ENCODE results near the gene SNAI3. TPM values are rescaled to one million over a fixed set of nuclear protein-coding genes. Genes with fewer than 3 reads are reported as not detected.

Gene SNAI3
- total RNA-seq, 2 donors from 2014 or later: 0.77 to 2.1 TPM

GRCh38 chr16:88632587-88632930 lies 53.7 kb downstream of the SNAI3 start:
- Histone ChIP-seq H3K4me1 (ENCODE audit: control insufficient read depth, insufficient read depth, low read length) (no peaks in the 10 kb centered on the region), H3K9ac (ENCODE audit: extremely low read depth, low read length, poor library complexity, severe bottlenecking) (no peak overlapping the region), H3K4me3 (ENCODE audit: low read length) (no peak overlapping the region), H3K27ac (ENCODE audit: low read depth, low read length) (no peak overlapping the region), H3K9me3 (ENCODE audit: control insufficient read depth, low read length) (no peaks in the 10 kb centered on the region), H3K36me3 (ENCODE audit: control insufficient read depth, insufficient read depth, low read length) (peaks cover 28% of the 10 kb centered on the region), H3K27me3 (ENCODE audit: control insufficient read depth, insufficient read depth, low read length, poor library complexity, severe bottlenecking) (peaks cover 14% of the 10 kb centered on the region)
- Mint-ChIP-seq H3K27ac (no peak overlapping the region), H3K9me3 (no peaks in the 10 kb centered on the region), H3K4me3 (no peak overlapping the region), H3K27me3 (ENCODE audit: insufficient read depth) (peaks cover 12% of the 10 kb centered on the region), H3K36me3 (ENCODE audit: low read depth) (peaks cover 30% of the 10 kb centered on the region), H3K4me1 (no peaks in the 10 kb centered on the region)
- TF ChIP-seq CTCF (conservative IDR thresholded peaks at IDR 0.05): no peak
- DNase-seq: no peak
- 94 to 95% methylated on average over 4 to 11 of the region's 11 CpGs for WGBS, 2 experiments (ENCODE audit: insufficient coverage in 1 of 2, insufficient read length in 1 of 2)

GRCh38 chr16:88631920-88632586 lies 54.3 kb downstream of the SNAI3 start:
- WGBS, 2 experiments (ENCODE audit: insufficient coverage in 1 of 2, insufficient read length in 1 of 2): 90 to 91% methylated on average over 9 to 30 of the region's 30 CpGs
- Mint-ChIP-seq H3K36me3 (ENCODE audit: low read depth) (peaks cover 36% of the 10 kb centered on the region), H3K27ac (no peak overlapping the region), H3K4me1 (no peaks in the 10 kb centered on the region), H3K9me3 (no peaks in the 10 kb centered on the region), H3K27me3 (ENCODE audit: insufficient read depth) (peaks cover 9% of the 10 kb centered on the region), H3K4me3 (no peak overlapping the region)
- H3K27me3 ChIP-seq (ENCODE audit: control insufficient read depth, insufficient read depth, low read length, poor library complexity, severe bottlenecking): peaks cover 14% of the 10 kb centered on the region
- DNase-seq: no peak
- no peak overlapping the region for H3K9ac ChIP-seq (ENCODE audit: extremely low read depth, low read length, poor library complexity, severe bottlenecking)
- no peak for TF ChIP-seq CTCF (conservative IDR thresholded peaks at IDR 0.05)
- H3K27ac ChIP-seq (ENCODE audit: low read depth, low read length): no peak overlapping the region
- H3K4me3 ChIP-seq (ENCODE audit: low read length): no peak overlapping the region
- no peaks in the 10 kb centered on the region for H3K9me3 ChIP-seq (ENCODE audit: control insufficient read depth, low read length)
- H3K36me3 ChIP-seq (ENCODE audit: control insufficient read depth, insufficient read depth, low read length): peaks cover 33% of the 10 kb centered on the region
- no peaks in the 10 kb centered on the region for H3K4me1 ChIP-seq (ENCODE audit: control insufficient read depth, insufficient read depth, low read length)

GRCh38 chr16:88631384-88631783 lies 54.9 kb downstream of the SNAI3 start:
- no peak for TF ChIP-seq CTCF (conservative IDR thresholded peaks at IDR 0.05)
- no peak overlapping the region for H3K4me3 Mint-ChIP-seq
- H3K36me3 ChIP-seq (ENCODE audit: control insufficient read depth, insufficient read depth, low read length): peaks cover 39% of the 10 kb centered on the region
- DNase-seq: no peak
- H3K4me1 Mint-ChIP-seq: no peaks in the 10 kb centered on the region
- no peak overlapping the region for H3K4me3 ChIP-seq (ENCODE audit: low read length)
- no peak overlapping the region for H3K27ac ChIP-seq (ENCODE audit: low read depth, low read length)
- H3K4me1 ChIP-seq (ENCODE audit: control insufficient read depth, insufficient read depth, low read length): no peaks in the 10 kb centered on the region
- peaks cover 14% of the 10 kb centered on the region for H3K27me3 ChIP-seq (ENCODE audit: control insufficient read depth, insufficient read depth, low read length, poor library complexity, severe bottlenecking)
- 71 to 79% methylated on average over 6 to 13 of the region's 16 CpGs for WGBS, 2 experiments (ENCODE audit: insufficient coverage in 1 of 2, insufficient read length in 1 of 2)
- no peaks in the 10 kb centered on the region for H3K9me3 Mint-ChIP-seq
- no peak overlapping the region for H3K9ac ChIP-seq (ENCODE audit: extremely low read depth, low read length, poor library complexity, severe bottlenecking)
- peaks cover 9% of the 10 kb centered on the region for H3K27me3 Mint-ChIP-seq (ENCODE audit: insufficient read depth)
- peaks cover 42% of the 10 kb centered on the region for H3K36me3 Mint-ChIP-seq (ENCODE audit: low read depth)
- no peak overlapping the region for H3K27ac Mint-ChIP-seq
- no peaks in the 10 kb centered on the region for H3K9me3 ChIP-seq (ENCODE audit: control insufficient read depth, low read length)
